Natural killer cell (primary cell): ENCODE data around the gene BCL7A. TPM values are rescaled to one million over a fixed set of nuclear protein-coding genes. Genes with fewer than 3 reads are reported as not detected.

Experiments used
- ATAC-seq, 3 donors: fragments of 150-1000 bp in 2 of 3; fragments of 200-7000 bp in 1 of 3; cut with Tn5 transposase; 1 replicate in 1 of 3; 2 replicates in 2 of 3; pipeline ENCODE4 v1.10.0; 2021; ENCODE audit warnings: mild to moderate bottlenecking in 2 of 3, moderate library complexity in 2 of 3
- DNase-seq, 2 donors: peaks; one replicate each; pipeline versions ENCODE4 v3.0.0 to v3.0.0-alpha.2; 2013 to 2021; ENCODE audit warnings: mixed read lengths in 1 of 2
- H3K27ac ChIP-seq: one replicate; pipeline ENCODE4 v1.5.1; 2013; ENCODE audit warnings: mild to moderate bottlenecking, low read length
- H3K27me3 ChIP-seq: one replicate; pipeline ENCODE4 v1.6.1; 2013; ENCODE audit warnings: low read length; ENCODE audit not compliant: control insufficient read depth, insufficient read depth
- H3K36me3 ChIP-seq: one replicate; pipeline ENCODE4 v1.6.1; 2013; ENCODE audit warnings: low read length; ENCODE audit not compliant: control insufficient read depth, insufficient read depth
- H3K4me1 ChIP-seq: one replicate; pipeline ENCODE4 v1.6.1; 2013; ENCODE audit warnings: low read length; ENCODE audit not compliant: control insufficient read depth, insufficient read depth
- H3K4me3 ChIP-seq: one replicate; pipeline ENCODE4 v1.5.1; 2013; ENCODE audit warnings: low read length
- H3K9me3 ChIP-seq: one replicate; pipeline ENCODE4 v1.6.1; 2013; ENCODE audit warnings: low read length; ENCODE audit not compliant: control insufficient read depth, insufficient read depth
- H3K27ac Mint-ChIP-seq, 2 donors: one replicate each; pipeline ENCODE4 v1.8.0; 2022; ENCODE audit warnings: mild to moderate bottlenecking in 2 of 2, mixed read lengths in 2 of 2, moderate library complexity in 1 of 2
- H3K27me3 Mint-ChIP-seq, 2 donors: one replicate each; pipeline ENCODE4 v1.8.0; 2022; ENCODE audit warnings: low read depth in 2 of 2, mixed read lengths in 2 of 2
- H3K36me3 Mint-ChIP-seq: one replicate; pipeline ENCODE4 v1.8.0; 2022; ENCODE audit warnings: mixed read lengths
- H3K4me1 Mint-ChIP-seq, 2 donors: one replicate each; pipeline ENCODE4 v1.8.0; 2022; ENCODE audit warnings: mixed read lengths in 2 of 2
- H3K4me3 Mint-ChIP-seq: one replicate; pipeline ENCODE4 v1.8.0; 2022; ENCODE audit warnings: mild to moderate bottlenecking, moderate library complexity, mixed read lengths
- H3K9me3 Mint-ChIP-seq, 2 donors: one replicate each; pipeline ENCODE4 v1.8.0; 2022; ENCODE audit warnings: mixed read lengths in 2 of 2
- CTCF ChIP-seq: fragments of 200-600 bp; IDR thresholded peaks from one replicate; pipeline ENCODE4 v1.8.0; 2022; ENCODE audit warnings: antibody characterized with exemption
- WGBS: methylation state at CpG from one replicate; pipeline ENCODE4 v1.1.7; 2013; ENCODE audit warnings: missing lambda C conversion rate; ENCODE audit not compliant: insufficient coverage; 5-methylcytosine and 5-hydroxymethylcytosine counted together
- intact Hi-C: fragments of 100-400 bp; cut with micrococcal nuclease; formaldehyde crosslinking; loops from one replicate; pipeline ENCODE4 v1.14.2; 2022
- total RNA-seq, 4 donors: library from RNA; stranded (reverse); fragments of 120-200 nt in 1 of 4; gene quantifications; one replicate each; pipeline versions ENCODE4 v1.2.3 to v1.2.4, GENCODE V29; 2013 to 2022

BCL7A gene
- total RNA-seq, 3 donors from 2014 or later (not counting 1 experiment from before 2014, with no cell fraction given), result 0.85 to 1.1 (median 0.96) TPM

- Histone ChIP-seq H3K4me1 (no peaks in the 10 kb centered on the region), H3K36me3 (no peaks in the 10 kb centered on the region), H3K27ac (no peak overlapping the region), H3K4me3 (no peak overlapping the region), H3K9me3 (no peaks in the 10 kb centered on the region), H3K27me3 (no peaks in the 10 kb centered on the region)
- H3K4me3 Mint-ChIP-seq, result no peak overlapping the region
- H3K27ac Mint-ChIP-seq, result no peak overlapping the region
- H3K9me3 Mint-ChIP-seq, result no peaks in the 10 kb centered on the region
- H3K27me3 Mint-ChIP-seq, result no peaks in the 10 kb centered on the region
- WGBS, result 98% methylated on average over 7 of the region's 7 CpGs
- DNase-seq, result no peak
- H3K4me1 Mint-ChIP-seq, result no peaks in the 10 kb centered on the region
- intact Hi-C loops, result no loop called here
- ATAC-seq, result no peak
- no peaks in the 10 kb centered on the region for H3K36me3 Mint-ChIP-seq
- TF ChIP-seq CTCF, result no peak
Measured at GRCh38 chr12:122045262-122045661, 23.6 kb downstream of the BCL7A start.

- Mint-ChIP-seq H3K9me3 (no peaks in the 10 kb centered on the region), H3K4me1 (no peaks in the 10 kb centered on the region), H3K4me3 (no peak overlapping the region), H3K27ac (no peak overlapping the region), H3K36me3 (no peaks in the 10 kb centered on the region), H3K27me3 (no peaks in the 10 kb centered on the region)
- no peak for DNase-seq
- no peak for TF ChIP-seq CTCF
- H3K27me3 ChIP-seq, result no peaks in the 10 kb centered on the region
- no peak for ATAC-seq
- H3K4me1 ChIP-seq, result no peaks in the 10 kb centered on the region
- no peaks in the 10 kb centered on the region for H3K36me3 ChIP-seq
- no peaks in the 10 kb centered on the region for H3K9me3 ChIP-seq
- WGBS, result 83% methylated on average over 7 of the region's 7 CpGs
- H3K27ac ChIP-seq, result no peak overlapping the region
- intact Hi-C loops, result no loop called here
- H3K4me3 ChIP-seq, result no peak overlapping the region
Measured at GRCh38 chr12:122046145-122046544, 24.5 kb downstream of the BCL7A start.

- Histone ChIP-seq H3K4me3 (no peak overlapping the region), H3K27ac (no peak overlapping the region), H3K36me3 (no peaks in the 10 kb centered on the region), H3K27me3 (no peaks in the 10 kb centered on the region), H3K9me3 (no peaks in the 10 kb centered on the region), H3K4me1 (no peaks in the 10 kb centered on the region)
- WGBS, result 95% methylated on average over 8 of the region's 8 CpGs
- Mint-ChIP-seq H3K27me3 (no peaks in the 10 kb centered on the region), H3K36me3 (no peaks in the 10 kb centered on the region), H3K4me3 (no peak overlapping the region), H3K4me1 (no peaks in the 10 kb centered on the region), H3K9me3 (no peaks in the 10 kb centered on the region), H3K27ac (no peak overlapping the region)
- ATAC-seq (no peak), DNase-seq (no peak)
- TF ChIP-seq CTCF, result no peak
- intact Hi-C loops, result no loop called here
Measured at GRCh38 chr12:122048151-122048550, 26.5 kb downstream of the BCL7A start.

- no peak overlapping the region for H3K4me3 ChIP-seq
- no peak overlapping the region for H3K27ac Mint-ChIP-seq
Measured at GRCh38 chr12:122049827-122050226, 28.1 kb downstream of the BCL7A start.

More at GRCh38 chr12:122049827-122050226, 28.1 kb downstream of the BCL7A start:
- intact Hi-C loops, result no loop called here
- Histone ChIP-seq H3K9me3 (no peaks in the 10 kb centered on the region), H3K27ac (no peak overlapping the region), H3K4me1 (peaks cover 7% of the 10 kb centered on the region), H3K27me3 (no peaks in the 10 kb centered on the region), H3K36me3 (no peaks in the 10 kb centered on the region)
- no peak for TF ChIP-seq CTCF
- Mint-ChIP-seq H3K9me3 (no peaks in the 10 kb centered on the region), H3K36me3 (no peaks in the 10 kb centered on the region), H3K4me1 (peaks cover 0 to 7% of the 10 kb centered on the region in 2 donors), H3K4me3 (no peak overlapping the region), H3K27me3 (no peaks in the 10 kb centered on the region)
- ATAC-seq (no peak), DNase-seq (no peak)
- 90% methylated on average over 9 of the region's 9 CpGs for WGBS
